GM12801 (cell line): ENCODE data around the gene RSF1.

ENCODE experiments used
- CTCF ChIP-seq: IDR thresholded peaks from one replicate; pipeline ENCODE4 v1.5.1; 2011; ENCODE audit warnings: control low read depth; ENCODE audit not compliant: insufficient read length; ENCODE audit errors: extremely low read depth

RSF1 gene

GRCh38 chr11:77778118-77778517 is 42.4 kb downstream of the RSF1 start:
- no peak for TF ChIP-seq CTCF

- no peak for TF ChIP-seq CTCF
Observed at GRCh38 chr11:77776455-77776854, 44.1 kb downstream of the RSF1 start.

DNA sequence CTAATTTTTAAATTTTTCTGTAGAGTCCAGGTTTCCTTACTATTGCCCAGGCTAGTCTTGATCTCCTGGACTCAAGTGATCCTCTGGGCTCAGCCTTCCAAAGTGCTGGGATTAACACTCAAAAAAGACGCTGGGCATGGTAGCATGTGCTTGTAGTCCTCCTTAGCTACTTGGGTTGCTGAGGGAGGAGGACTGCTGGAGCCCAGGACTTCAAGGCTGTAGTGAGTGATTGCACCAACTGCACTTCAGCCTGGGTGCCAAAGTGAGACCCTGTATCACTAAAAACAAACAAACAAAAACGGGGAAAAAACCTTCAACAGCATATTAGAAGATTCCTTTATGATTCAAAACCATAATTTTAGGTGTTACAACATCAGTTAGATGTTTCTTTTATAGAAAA is 44.6 kb downstream of the RSF1 start:
- TF ChIP-seq CTCF, result no peak

GRCh38 chr11:77771135-77771534 is 49.4 kb downstream of the RSF1 start:
- no peak for TF ChIP-seq CTCF

DNA sequence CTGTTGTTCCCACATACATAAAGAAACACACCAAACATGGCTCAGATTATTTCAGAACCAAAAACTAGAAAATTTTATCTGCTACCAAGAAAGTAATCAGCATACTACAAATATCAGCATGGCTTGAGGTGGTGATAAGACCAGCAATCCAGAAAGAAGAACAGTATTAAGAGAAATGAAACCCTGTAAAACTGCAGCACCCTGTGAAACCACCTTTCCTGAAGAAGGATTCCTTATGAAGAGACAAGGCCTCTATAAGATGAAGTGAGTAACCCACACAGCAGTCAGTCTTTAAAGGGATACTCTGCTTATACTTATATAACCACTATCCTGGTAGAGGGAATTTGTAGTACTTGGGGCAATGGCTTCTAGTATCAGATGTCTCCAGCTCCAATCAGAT is 49.9 kb downstream of the RSF1 start:
- no peak for TF ChIP-seq CTCF

- TF ChIP-seq CTCF, result no peak
Observed at GRCh38 chr11:77762426-77762825, 58.1 kb downstream of the RSF1 start.

- TF ChIP-seq CTCF, result no peak
Observed at GRCh38 chr11:77761491-77761890, 59.0 kb downstream of the RSF1 start.

DNA sequence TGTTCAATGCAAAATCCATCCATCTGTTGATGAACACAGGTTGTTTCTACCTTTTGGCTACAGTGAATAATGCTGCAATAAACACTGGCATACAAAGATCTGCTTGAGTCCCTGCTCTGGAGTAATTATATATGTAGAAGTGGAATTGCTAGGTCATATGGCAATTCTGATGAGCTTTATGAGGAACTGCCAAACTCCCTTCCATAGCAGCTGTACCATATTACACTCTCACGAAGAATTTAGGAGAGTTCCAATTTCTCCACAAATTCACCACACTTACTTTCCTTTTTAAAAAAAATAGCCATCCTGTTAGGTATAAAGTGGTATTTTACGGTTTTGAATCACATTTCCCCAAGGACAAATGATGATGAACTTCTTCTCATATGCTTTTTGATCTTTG is 62.2 kb downstream of the RSF1 start:
- no peak for TF ChIP-seq CTCF
